Right lung (tissue), 5 donors: ENCODE results near the gene RSPO1. TPM values are rescaled to one million over a fixed set of nuclear protein-coding genes. Genes with fewer than 3 reads are reported as not detected.

ENCODE experiments used
- DNase-seq, 2 donors: peaks; one replicate each; pipeline ENCODE4 v3.0.0-alpha.2; 2013
- polyA plus RNA-seq, 5 donors: library from polyadenylated mRNA; unstranded; fragments of 120-200 nt; gene quantifications; one replicate each; pipeline versions ENCODE4 v1.2.1 to v1.2.3, GENCODE V29; 2013; ENCODE audit warnings: inconsistent platforms in 1 of 5, low replicate concordance in 1 of 5; ENCODE audit not compliant: insufficient read length in 5 of 5, insufficient read depth in 1 of 5

The RSPO1 gene
- polyA plus RNA-seq, 5 donors = 1.4 to 2.2 (median 1.5) TPM

- no peak for DNase-seq
These were observed 23.1 kb upstream of the RSPO1 start for GRCh38 chr1:37657620-37658412.

- no peak for DNase-seq
These were observed 22.2 kb upstream of the RSPO1 start for GRCh38 chr1:37656881-37657280.

- DNase-seq = no peak
These were observed 21.3 kb upstream of the RSPO1 start for GRCh38 chr1:37656026-37656425.

GRCh38 chr1:37655274-37655673 is 20.6 kb upstream of the RSPO1 start:
- no peak for DNase-seq

GRCh38 chr1:37653906-37654305 is 19.2 kb upstream of the RSPO1 start:
- DNase-seq = no peak

- DNase-seq = no peak
These were observed 18.3 kb upstream of the RSPO1 start for GRCh38 chr1:37652976-37653375.

GRCh38 chr1:37651803-37652202 is 17.1 kb upstream of the RSPO1 start:
- no peak for DNase-seq

- DNase-seq = no peak
These were observed 16.0 kb upstream of the RSPO1 start for GRCh38 chr1:37650721-37651120.

- DNase-seq = no peak
These were observed 15.5 kb upstream of the RSPO1 start for GRCh38 chr1:37650173-37650572.

GRCh38 chr1:37647281-37647680 is 12.6 kb upstream of the RSPO1 start:
- no peak for DNase-seq

GRCh38 chr1:37641059-37641458 is 6.4 kb upstream of the RSPO1 start:
- no peak for DNase-seq

- DNase-seq = no peak
These were observed 1.7 kb upstream of the RSPO1 start for GRCh38 chr1:37636435-37636834.

- no peak for DNase-seq
These were observed 555 bp upstream of the RSPO1 start for GRCh38 chr1:37634992-37635902.

GRCh38 chr1:37633938-37634243 is 801 bp downstream of the RSPO1 start:
- no peak for DNase-seq

GRCh38 chr1:37633040-37633937 is 1.4 kb downstream of the RSPO1 start:
- DNase-seq = no peak

- DNase-seq = peak in 1 of 2 donors; percentile 17
These were observed 3.7 kb downstream of the RSPO1 start for GRCh38 chr1:37631036-37631435.

- no peak for DNase-seq
These were observed 4.2 kb downstream of the RSPO1 start for GRCh38 chr1:37630426-37631028.

- DNase-seq = no peak
These were observed 4.8 kb downstream of the RSPO1 start for GRCh38 chr1:37629726-37630425.

- no peak for DNase-seq
These were observed 5.7 kb downstream of the RSPO1 start for GRCh38 chr1:37629008-37629407.

- DNase-seq = no peak
These were observed 6.6 kb downstream of the RSPO1 start for GRCh38 chr1:37628026-37628556.

GRCh38 chr1:37622131-37622530 is 12.6 kb downstream of the RSPO1 start:
- no peak for DNase-seq
